Effector memory CD8-positive, alpha-beta T cell (primary cell): ENCODE measurements around the gene DACH2.

Experiments used
- ATAC-seq: fragments of 150-1000 bp; cut with Tn5 transposase; replicated peaks from 2 replicates; pipeline ENCODE4 v1.10.0; 2021; ENCODE audit warnings: mild to moderate bottlenecking, moderate library complexity
- DNase-seq, 3 experiments: peaks; one replicate each; pipeline ENCODE4 v3.0.0; 2021
- H3K27ac Mint-ChIP-seq, 2 donors: one replicate each; pipeline ENCODE4 v1.8.0; 2022; ENCODE audit warnings: mild to moderate bottlenecking in 2 of 2, mixed read lengths in 2 of 2, moderate library complexity in 2 of 2
- H3K27me3 Mint-ChIP-seq, 2 donors: one replicate each; pipeline ENCODE4 v1.8.0; 2022; ENCODE audit warnings: mixed read lengths in 2 of 2
- H3K36me3 Mint-ChIP-seq: one replicate; pipeline ENCODE4 v1.8.0; 2022; ENCODE audit warnings: mild to moderate bottlenecking, moderate library complexity, mixed read lengths; ENCODE audit not compliant: insufficient read depth
- H3K4me1 Mint-ChIP-seq, 2 donors: one replicate each; pipeline ENCODE4 v1.8.0; 2022; ENCODE audit warnings: low read depth in 2 of 2, mixed read lengths in 2 of 2
- H3K4me3 Mint-ChIP-seq, 2 donors: one replicate each; pipeline ENCODE4 v1.8.0; 2022; ENCODE audit warnings: mild to moderate bottlenecking in 2 of 2, mixed read lengths in 2 of 2, moderate library complexity in 2 of 2
- H3K9me3 Mint-ChIP-seq, 2 donors: one replicate each; pipeline ENCODE4 v1.8.0; 2022; ENCODE audit warnings: mixed read lengths in 2 of 2
- total RNA-seq, 9 experiments: gene quantifications; one replicate each; lab custom pipeline; 2026; lab: John Stamatoyannopoulos, UW

DACH2 gene
- total RNA-seq = 0 to 0.11 (median 0) reads per million in 9 experiments

DNA sequence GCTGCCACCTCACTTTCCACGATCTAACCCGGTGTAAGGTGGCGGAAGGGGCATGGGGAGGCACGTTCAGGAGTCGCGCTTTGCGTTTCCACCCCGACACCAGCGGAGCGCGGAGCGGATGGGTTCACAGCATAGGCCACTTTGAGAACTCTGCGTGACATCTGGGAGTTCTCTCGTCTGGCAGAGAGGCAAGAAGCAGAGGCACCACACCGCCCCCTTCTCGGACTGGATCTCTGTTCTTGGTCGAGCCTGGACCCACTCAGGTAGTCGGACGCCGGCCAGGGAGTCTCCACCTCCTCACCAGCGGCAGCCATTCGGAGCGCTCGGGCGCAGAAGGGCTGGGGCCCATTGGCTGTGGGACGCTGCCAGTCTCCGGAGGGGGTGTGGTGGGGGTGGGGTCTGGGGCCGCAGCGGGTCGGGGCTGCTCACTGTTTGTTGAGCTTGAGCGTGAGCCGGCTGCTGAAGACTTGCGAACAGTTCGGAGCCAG is at the start of gene DACH2:
DACH2 (plus strand) TSS at position 428 of the 488 bp plus-strand sequence.
- Mint-ChIP-seq H3K27ac (no peak within 1 kb of the TSS), H3K36me3 (no peaks in the 10 kb centered on the region), H3K9me3 (no peaks in the 10 kb centered on the region), H3K4me3 (peak within 1 kb of the TSS; percentile 25 to 60), H3K4me1 (peaks cover 4 to 7% of the 10 kb centered on the region in 2 donors), H3K27me3 (peaks cover 22 to 24% of the 10 kb centered on the region in 2 donors)
- ATAC-seq (peak; percentile 64), DNase-seq (no peak)

- H3K4me1 Mint-ChIP-seq = no peaks in the 10 kb centered on the region
- no peak overlapping the region for H3K27ac Mint-ChIP-seq
- peaks cover 6 to 8% of the 10 kb centered on the region in 2 donors for H3K27me3 Mint-ChIP-seq
- H3K36me3 Mint-ChIP-seq = no peaks in the 10 kb centered on the region
- no peak overlapping the region for H3K4me3 Mint-ChIP-seq
- ATAC-seq = no peak
- no peaks in the 10 kb centered on the region for H3K9me3 Mint-ChIP-seq
- DNase-seq = no peak
These were observed 45.9 kb upstream of the DACH2 start for GRCh38 chrX:86102341-86102740.

- Mint-ChIP-seq H3K36me3 (no peaks in the 10 kb centered on the region), H3K4me3 (no peak overlapping the region), H3K27me3 (peaks cover 6 to 8% of the 10 kb centered on the region in 2 donors), H3K4me1 (no peaks in the 10 kb centered on the region), H3K9me3 (no peaks in the 10 kb centered on the region), H3K27ac (no peak overlapping the region)
- no peak for DNase-seq
- ATAC-seq = no peak
These were observed 45.2 kb upstream of the DACH2 start for GRCh38 chrX:86103061-86103460.

- H3K4me3 Mint-ChIP-seq = no peak overlapping the region
- H3K27ac Mint-ChIP-seq = no peak overlapping the region
- H3K36me3 Mint-ChIP-seq = no peaks in the 10 kb centered on the region
- no peak for ATAC-seq
- H3K4me1 Mint-ChIP-seq = no peaks in the 10 kb centered on the region
- H3K9me3 Mint-ChIP-seq = no peaks in the 10 kb centered on the region
- peaks cover 6 to 8% of the 10 kb centered on the region in 2 donors for H3K27me3 Mint-ChIP-seq
- no peak for DNase-seq
These were observed 43.7 kb upstream of the DACH2 start for GRCh38 chrX:86104526-86104925.

DNA sequence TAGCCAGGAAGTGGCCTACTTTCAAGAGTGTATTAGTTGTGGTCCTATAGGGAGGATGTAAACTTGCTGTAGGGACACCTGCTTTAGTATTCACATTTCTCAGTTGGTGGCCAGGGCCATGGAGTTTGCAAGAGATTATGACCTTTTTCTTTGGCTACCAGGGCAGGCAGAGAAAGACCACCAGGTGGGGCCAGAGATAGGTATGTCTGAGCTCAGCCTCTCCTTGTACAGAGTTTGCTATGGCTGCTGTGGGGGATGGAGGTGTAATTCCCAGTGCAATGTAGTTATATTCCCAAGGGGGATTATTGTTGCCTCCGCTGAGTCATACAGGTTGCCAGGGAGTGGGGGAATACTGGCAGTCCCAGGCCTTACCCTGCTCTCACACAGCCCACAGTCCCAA is 26.3 kb upstream of the DACH2 start:
- no peak for DNase-seq
- Mint-ChIP-seq H3K4me3 (no peak overlapping the region), H3K27me3 (peaks cover 0 to 18% of the 10 kb centered on the region in 2 donors), H3K9me3 (peaks cover 2 to 6% of the 10 kb centered on the region in 2 donors), H3K36me3 (no peaks in the 10 kb centered on the region), H3K4me1 (no peaks in the 10 kb centered on the region), H3K27ac (no peak overlapping the region)
- ATAC-seq = no peak

DNA sequence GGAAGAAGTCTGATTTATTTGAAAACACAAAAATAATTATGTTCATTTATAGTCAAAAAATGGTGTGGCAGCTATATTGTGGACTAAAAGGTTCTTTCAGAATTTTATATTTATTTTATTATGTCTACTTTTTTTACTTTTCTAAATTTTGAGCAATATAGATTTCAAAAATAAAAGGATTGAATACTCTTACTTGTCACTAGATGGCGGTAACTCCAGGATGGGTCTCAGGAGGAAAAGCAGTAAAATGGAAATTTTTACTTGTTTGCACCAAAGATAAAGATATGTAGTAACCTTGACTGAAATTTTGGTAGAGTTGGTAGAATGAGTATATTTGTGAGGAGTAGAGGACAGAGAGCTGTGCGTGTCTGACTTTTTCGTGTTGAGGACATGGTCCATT is 14.5 kb upstream of the DACH2 start:
- no peaks in the 10 kb centered on the region for H3K9me3 Mint-ChIP-seq
- no peak overlapping the region for H3K4me3 Mint-ChIP-seq
- ATAC-seq (no peak), DNase-seq (no peak)
- H3K4me1 Mint-ChIP-seq = no peaks in the 10 kb centered on the region
- no peak overlapping the region for H3K27ac Mint-ChIP-seq
- peaks cover 0 to 6% of the 10 kb centered on the region in 2 donors for H3K27me3 Mint-ChIP-seq
- H3K36me3 Mint-ChIP-seq = peaks cover 3% of the 10 kb centered on the region

DNA sequence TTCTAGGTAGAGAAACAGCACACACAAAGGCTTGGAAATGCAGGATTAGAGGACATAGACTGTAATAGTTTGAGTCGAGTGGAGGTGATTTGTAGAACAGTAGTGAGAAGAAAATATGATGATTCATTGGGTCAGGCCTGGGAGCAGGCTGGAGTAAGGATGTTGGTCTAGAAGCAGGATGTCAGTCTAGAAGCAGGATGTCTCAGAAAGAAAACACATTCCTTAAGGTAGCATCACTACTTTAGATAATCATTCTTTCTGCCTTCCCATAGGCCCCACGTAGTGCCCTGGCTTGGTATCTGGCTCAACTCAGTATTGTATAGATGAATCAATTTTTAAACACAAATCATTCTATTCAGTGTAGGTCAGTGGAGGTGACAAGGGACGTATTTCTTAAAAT is 11.2 kb upstream of the DACH2 start:
- H3K4me1 Mint-ChIP-seq = no peaks in the 10 kb centered on the region
- no peaks in the 10 kb centered on the region for H3K9me3 Mint-ChIP-seq
- H3K27me3 Mint-ChIP-seq = peaks cover 0 to 6% of the 10 kb centered on the region in 2 donors
- H3K27ac Mint-ChIP-seq = no peak overlapping the region
- H3K4me3 Mint-ChIP-seq = no peak overlapping the region
- ATAC-seq (no peak), DNase-seq (no peak)
- peaks cover 3% of the 10 kb centered on the region for H3K36me3 Mint-ChIP-seq

GRCh38 chrX:86141786-86142185 is 6.5 kb upstream of the DACH2 start:
- no peaks in the 10 kb centered on the region for H3K9me3 Mint-ChIP-seq
- no peaks in the 10 kb centered on the region for H3K27me3 Mint-ChIP-seq
- no peaks in the 10 kb centered on the region for H3K4me1 Mint-ChIP-seq
- no peak overlapping the region for H3K27ac Mint-ChIP-seq
- ATAC-seq (no peak), DNase-seq (no peak)
- peaks cover under 1% of the 10 kb centered on the region for H3K36me3 Mint-ChIP-seq
- no peak overlapping the region for H3K4me3 Mint-ChIP-seq

DNA sequence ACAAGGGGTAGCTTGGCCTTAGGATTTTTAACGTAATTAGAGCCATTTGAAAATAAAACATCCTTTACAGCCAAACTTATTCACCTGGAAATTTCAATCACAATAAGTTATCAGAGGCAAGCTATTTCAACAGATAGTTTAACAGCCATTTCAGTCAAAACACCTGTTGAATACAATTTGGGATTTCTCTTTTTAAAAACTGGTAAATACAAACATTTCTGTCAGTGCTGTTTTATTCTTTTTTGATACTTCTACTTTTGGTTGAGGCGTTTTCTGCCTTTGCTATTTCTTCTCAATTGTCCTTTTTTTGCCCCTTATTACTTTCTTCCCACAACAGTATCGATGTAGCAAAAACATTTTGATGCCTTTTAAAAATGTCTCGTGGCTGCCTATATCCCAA is 2.1 kb upstream of the DACH2 start:
- Mint-ChIP-seq H3K27ac (no peak overlapping the region), H3K9me3 (no peaks in the 10 kb centered on the region), H3K27me3 (peaks cover 22 to 24% of the 10 kb centered on the region in 2 donors), H3K4me3 (no peak overlapping the region), H3K4me1 (peaks cover 4 to 7% of the 10 kb centered on the region in 2 donors), H3K36me3 (no peaks in the 10 kb centered on the region)
- DNase-seq (no peak), ATAC-seq (no peak)

- H3K27ac Mint-ChIP-seq = no peak overlapping the region
- DNase-seq (no peak), ATAC-seq (no peak)
- H3K27me3 Mint-ChIP-seq = peaks cover 22 to 24% of the 10 kb centered on the region in 2 donors
- no peaks in the 10 kb centered on the region for H3K36me3 Mint-ChIP-seq
- H3K9me3 Mint-ChIP-seq = no peaks in the 10 kb centered on the region
- peaks cover 4 to 7% of the 10 kb centered on the region in 2 donors for H3K4me1 Mint-ChIP-seq
- peak overlapping the region in 1 of 2 donors; percentile 60 for H3K4me3 Mint-ChIP-seq
These were observed 343 bp downstream of the DACH2 start for GRCh38 chrX:86148594-86148993.

DNA sequence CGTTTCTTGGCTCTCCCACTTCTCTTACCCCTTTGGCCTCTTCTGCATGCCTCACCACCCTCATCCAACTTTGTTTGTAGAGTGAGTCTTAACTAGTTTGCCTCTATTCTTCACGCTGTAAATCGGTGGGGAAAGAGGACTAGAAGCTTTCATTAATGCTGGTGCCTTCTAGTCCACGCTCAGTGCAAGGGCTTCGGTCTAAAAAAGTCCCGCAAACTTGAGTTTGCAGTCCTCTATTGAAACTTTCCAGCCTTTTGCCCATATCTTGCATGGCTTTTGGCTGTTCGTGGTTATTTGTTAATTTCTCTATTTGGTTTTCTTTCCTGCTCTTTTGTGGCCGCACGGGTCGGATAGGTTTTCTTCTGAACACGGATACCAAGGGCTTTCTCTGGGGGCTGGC is 868 bp downstream of the DACH2 start:
- H3K9me3 Mint-ChIP-seq = no peaks in the 10 kb centered on the region
- H3K36me3 Mint-ChIP-seq = no peaks in the 10 kb centered on the region
- no peak for ATAC-seq

GRCh38 chrX:86154553-86154952 is 6.3 kb downstream of the DACH2 start:
- Mint-ChIP-seq H3K36me3 (no peaks in the 10 kb centered on the region), H3K9me3 (no peaks in the 10 kb centered on the region)

More for the DNA sequence above, 868 bp downstream of the DACH2 start:
- no peak for DNase-seq
- Mint-ChIP-seq H3K4me1 (peaks cover 4 to 7% of the 10 kb centered on the region in 2 donors), H3K27ac (no peak overlapping the region), H3K4me3 (peak overlapping the region; percentile 18 to 60), H3K27me3 (peaks cover 22 to 24% of the 10 kb centered on the region in 2 donors)

GRCh38 chrX:86171366-86171765 is 23.1 kb downstream of the DACH2 start:
- Mint-ChIP-seq H3K27me3 (peaks cover 0 to 14% of the 10 kb centered on the region in 2 donors), H3K4me3 (no peak overlapping the region), H3K36me3 (no peaks in the 10 kb centered on the region), H3K27ac (no peak overlapping the region), H3K4me1 (no peaks in the 10 kb centered on the region), H3K9me3 (no peaks in the 10 kb centered on the region)
- DNase-seq (no peak), ATAC-seq (no peak)

More at GRCh38 chrX:86154553-86154952, 6.3 kb downstream of the DACH2 start:
- DNase-seq = no peak
- H3K4me1 Mint-ChIP-seq = no peaks in the 10 kb centered on the region
- no peak overlapping the region for H3K27ac Mint-ChIP-seq
- H3K27me3 Mint-ChIP-seq = peaks cover 2 to 12% of the 10 kb centered on the region in 2 donors
- no peak for ATAC-seq
- H3K4me3 Mint-ChIP-seq = no peak overlapping the region

DNA sequence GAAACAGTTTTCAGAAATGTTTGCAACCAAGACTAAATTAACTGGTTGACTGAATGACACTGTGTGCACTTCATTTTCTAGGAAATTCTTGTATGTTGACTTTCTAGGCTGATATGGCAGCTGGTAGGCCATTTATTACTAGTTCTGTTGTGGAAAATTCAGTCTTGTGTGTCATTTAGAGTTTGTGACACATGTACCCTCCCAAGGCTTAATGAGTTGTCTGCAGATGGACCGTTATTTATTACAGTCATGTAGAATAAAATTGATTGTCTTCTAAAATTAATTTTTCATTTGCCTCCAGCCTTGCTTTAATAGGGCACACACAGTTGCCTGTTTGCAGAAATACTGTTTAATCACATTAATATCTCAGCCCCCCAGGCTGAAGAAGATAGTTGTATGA is 30.7 kb downstream of the DACH2 start:
- Mint-ChIP-seq H3K9me3 (no peaks in the 10 kb centered on the region), H3K4me3 (no peak overlapping the region), H3K27me3 (no peaks in the 10 kb centered on the region), H3K36me3 (no peaks in the 10 kb centered on the region), H3K27ac (no peak overlapping the region), H3K4me1 (no peaks in the 10 kb centered on the region)
- ATAC-seq (no peak), DNase-seq (no peak)
